Activated T-helper 9 cell treated with anti-CD3 and anti-CD28 coated beads, Interleukin-2, amount 50 U/mL, for 16 hours (primary cell): ENCODE data around the gene STK33.

ENCODE experiments used
- DNase-seq: peaks from one replicate; pipeline ENCODE4 v3.0.0-alpha.2; 2020; ENCODE audit warnings: low read depth

STK33 gene

DNA sequence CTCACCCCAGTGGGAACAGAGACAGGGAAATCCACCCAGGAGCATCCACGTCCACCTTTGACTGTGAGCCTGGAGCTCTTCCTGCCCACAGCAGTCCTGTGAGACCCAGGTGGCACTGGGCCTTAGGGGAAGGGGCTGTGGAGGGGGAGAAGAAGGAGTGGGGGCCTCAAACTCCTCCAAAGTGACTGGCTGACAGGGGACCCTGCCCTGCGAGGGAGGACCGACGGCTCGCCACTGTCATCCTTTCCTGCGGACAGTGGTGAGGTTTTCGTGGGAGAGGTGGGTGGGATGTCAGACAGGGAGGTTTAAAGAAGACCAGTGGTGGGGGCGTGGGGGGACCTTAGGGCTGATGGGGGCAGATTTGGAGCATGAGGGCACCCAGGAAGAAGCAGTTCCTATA is 237.8 kb downstream of the STK33 start:
- no peak for DNase-seq

DNA sequence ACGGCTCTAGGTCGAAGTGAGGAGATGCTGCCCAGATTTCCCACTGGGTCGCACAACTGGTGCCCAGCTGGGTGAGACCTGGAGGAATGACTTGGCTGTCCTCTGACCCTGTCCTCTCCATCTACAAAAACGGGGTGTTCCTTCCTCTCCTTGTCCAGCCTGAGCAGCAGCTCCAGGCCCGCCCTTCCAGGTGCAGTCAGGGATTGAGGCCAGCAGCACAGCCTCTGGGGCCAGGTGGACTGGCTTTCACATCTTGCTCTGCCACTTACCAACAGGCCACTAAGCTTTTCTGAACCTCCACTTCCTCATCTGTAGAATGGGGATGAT is 238.6 kb downstream of the STK33 start:
- no peak for DNase-seq

DNA sequence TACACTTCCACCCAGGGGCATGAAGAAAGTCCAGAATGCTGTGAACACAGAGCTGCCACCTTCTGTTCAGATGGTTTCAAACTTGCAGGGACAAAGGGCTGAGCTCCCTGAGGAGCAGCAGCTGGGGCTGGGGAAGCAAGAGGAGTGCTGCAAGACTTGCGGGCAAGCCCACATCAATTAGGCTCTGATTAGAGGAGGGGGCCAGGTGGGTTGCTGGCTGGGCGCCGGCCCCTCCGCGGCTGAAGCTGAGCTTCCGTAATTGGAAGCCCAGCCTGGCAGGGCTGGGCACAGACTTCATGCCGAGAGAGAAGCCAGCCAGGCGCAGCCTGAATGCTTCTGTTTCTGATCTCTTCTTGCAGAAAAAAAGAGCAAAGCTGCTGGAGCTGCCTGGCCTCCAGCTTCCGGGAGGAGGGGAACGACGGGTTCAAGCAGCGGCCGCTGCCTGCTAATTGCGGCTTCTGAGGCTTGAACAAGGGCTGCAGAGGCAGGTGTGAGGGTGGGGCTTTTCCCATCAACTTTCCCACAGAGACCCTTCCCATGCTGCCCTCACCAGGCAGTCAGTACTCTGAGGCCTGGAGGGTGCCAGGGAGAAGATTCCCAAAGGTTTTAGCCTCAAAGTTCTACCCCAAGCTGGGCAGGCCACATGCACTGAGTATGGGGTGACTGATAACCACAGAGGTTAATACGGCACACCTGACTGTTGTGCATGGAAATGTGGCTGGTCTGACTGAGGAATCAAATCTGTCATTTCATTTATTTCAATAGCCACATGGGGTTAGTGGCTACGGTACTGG is 239.2 kb downstream of the STK33 start:
- DNase-seq, result no peak

DNA sequence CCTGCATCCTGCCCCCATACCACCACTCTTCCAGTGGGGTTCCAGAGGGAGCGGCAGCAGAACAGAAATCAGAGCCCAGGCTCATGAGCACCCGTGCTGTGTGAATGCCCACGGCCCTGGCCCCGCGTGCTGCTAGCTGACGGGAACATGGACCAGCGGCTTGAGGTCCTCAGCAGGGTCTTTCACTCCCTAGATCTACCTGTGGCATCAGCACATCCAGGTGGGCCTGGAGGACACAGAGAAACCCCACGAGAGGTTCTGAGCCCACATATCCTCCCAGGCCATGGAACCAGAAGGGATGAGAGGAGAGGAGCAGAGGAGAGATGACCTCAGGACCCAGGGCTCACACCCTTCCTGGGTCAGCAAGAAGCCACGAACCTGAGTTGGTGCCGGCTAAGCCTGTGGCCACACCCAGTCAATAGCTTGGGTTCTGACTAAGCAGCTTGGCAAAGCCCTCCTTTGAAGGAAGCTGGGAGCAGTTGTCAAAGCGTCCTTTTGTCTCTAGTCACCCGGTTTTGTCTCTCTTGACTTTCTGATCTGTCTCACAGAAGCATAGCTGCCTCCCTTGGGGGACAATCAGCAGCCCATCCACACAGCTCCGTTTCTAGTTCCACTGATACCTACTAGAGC is 241.0 kb downstream of the STK33 start:
- no peak for DNase-seq

DNA sequence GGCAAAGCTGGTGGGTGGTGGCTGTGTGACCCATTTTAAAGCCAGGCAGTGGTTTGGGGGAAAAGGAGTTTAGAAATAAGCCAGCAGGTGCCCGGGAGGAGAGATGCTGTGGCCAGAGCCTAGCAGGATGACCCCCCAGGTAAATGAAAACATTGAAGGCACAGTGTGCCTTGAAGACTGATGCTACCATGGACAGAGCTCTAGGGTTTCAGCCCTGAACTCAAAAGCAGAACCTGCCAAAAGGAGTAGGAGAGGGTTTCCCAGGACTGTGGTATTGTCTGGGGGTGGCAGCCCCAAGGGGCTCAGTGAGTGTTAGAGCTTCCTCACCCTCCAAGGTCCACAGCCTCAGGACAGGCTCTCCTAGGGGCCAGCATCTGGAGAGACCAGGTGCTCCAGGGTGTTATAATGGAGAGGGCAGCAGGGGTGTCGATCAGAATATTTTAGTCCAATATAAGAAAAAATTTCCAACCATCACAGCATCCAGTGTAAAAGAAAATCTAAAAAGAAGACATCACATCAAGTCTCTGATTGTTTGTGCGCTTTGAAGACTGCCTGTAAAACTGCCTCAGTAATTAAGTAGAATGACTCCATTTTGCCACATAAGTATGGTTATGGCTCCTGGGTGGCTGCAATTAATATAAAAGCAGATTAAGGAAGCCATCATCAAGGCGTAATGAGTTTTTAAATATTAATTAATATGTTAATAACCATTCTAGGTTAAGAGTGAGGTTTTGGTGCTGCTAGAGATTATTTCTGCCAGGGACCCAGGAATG is 241.7 kb downstream of the STK33 start:
- DNase-seq, result no peak

DNA sequence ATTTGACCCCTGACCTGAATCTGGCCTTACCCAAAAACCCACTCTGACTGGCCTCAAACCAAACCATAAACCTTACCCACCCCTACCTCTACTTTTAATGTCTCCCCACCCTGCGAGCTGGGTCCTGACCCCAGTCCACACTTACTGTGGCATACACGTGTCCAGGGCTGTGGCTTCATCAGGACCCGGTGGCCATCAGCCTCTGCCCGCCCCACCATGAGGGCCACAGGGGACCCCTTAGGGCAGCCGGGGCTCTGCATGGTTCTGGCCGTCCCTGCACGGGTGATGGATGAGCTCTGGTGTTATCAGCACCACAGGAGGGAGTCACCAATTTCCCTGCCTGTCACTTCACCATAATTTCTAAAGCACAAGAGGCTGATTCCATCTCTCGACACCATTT is 242.8 kb downstream of the STK33 start:
- DNase-seq, result no peak

DNA sequence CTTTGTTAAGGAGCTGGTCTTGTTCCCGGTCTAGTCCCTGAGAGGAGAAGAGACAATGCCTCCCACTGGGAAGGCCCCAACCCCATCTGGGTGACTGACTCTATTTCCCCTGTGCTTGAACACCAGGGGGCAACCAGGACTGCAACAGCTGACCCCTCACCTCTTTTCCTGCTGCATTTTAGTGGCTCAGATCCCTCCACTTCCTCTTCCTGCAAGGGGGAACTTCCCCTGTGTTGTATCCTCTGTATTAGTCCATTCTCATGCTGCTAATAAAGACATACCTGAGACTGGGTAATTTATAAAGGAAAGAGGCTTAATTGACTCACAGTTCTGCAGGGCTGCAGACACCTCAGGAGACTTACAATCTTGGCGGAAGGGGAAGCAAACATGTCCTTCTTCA is 246.1 kb downstream of the STK33 start:
- no peak for DNase-seq

DNA sequence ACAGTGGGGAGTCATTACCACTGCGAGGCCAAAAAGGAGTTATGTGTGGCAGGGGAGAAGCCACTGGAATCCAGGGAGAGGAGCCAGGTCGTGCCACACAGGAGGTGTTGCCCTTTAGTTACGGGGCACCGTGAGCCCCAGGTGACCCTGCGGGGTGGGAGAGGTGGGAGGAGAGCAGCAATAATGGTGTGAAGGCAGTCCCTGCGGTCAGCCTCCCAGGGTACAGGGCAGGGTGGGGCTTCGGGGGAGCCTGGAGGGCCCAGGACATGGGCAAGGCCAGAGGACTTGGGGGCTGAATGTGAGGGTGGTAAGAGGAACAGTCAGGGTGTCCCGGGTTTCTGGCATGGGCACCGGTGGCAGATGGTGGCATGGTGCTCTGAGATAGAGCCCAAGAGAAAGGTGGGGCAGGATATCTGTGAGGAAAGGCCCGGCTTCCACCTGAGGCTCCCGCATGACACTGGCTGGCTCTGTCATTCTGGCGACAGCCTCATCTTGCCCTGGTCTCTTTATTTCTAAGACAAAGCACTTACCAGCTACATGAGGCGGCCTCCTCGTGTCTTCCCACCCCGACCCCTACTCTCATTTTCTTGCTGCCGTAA is 247.8 kb downstream of the STK33 start:
- DNase-seq, result no peak

DNA sequence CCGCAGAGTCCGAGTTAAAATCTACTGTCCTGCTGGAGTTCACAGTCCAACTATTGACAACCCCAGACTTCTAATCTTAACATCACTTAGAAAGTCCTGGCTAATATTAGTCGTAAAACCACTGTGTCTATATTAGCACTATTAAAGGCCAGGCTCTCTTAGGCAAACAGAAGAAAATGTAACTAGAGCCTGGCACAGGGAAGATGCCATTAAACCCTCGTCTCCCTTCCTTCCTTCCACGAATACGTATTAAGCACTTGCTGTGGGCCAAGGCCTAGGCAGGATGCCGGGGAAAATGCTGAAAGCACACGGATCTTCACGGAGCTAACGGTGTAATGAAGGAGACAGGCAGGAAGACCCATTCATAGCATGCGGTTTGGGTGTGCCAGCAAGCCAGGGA is 248.8 kb downstream of the STK33 start:
- no peak for DNase-seq

DNA sequence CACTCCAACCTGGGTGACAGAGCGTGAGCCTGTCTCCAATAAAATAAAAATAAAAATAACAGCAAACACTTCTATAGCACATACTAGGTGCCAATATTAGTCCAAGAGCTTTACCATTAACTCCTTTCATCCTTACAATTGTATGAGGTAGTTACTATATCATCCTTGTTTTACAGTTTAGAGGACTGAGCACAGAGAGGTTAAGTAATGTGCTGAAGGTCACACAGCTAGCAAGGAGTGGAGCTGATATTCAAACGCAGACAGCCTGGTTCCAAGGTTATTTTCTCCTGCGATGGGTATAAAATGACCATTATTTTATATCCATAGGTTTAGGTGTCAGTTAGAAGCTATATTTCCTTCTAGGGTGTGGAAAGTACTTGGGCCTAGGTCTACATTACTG is 249.7 kb downstream of the STK33 start:
- no peak for DNase-seq

DNA sequence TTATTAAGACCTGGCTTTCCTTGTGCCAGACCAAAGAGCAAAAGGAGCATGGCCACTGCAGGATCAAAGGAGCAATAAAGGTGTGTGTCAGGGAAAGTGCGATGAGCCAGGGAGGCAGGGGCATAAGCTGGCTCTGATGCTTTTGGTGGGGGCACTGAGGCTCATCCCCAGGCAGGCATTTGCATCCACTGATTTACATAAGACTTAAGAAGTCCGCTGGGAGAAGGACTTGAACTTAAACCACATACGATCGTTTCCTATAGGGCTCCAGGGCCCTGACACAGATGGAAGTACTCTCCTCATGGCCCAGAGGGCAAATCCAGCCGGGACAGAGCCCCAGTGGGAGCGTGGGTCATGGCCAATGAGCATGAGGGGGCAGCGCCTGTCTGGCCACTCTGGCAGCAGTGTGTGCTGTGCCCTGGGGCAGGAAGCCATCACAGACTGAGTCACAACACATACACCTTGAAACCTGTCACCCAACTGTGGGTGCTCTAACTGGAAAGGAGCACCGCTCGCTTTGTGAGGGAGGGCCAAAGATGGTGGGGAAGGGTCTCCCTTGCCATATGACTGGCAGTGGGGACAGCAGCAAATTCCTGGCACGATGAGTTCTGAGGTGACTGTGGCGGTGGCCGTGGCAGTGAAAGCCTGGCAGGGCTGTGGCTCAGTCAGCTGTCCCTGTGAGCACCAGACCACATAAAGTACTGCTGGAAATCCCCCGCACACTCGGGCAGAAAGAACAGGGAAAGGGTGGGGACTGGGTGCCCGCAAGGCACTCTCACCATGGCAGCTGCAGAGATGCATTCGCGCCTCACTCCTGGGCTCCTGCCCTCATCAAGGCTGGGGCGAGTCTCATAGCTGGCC is 251.0 kb downstream of the STK33 start:
- DNase-seq, result no peak

DNA sequence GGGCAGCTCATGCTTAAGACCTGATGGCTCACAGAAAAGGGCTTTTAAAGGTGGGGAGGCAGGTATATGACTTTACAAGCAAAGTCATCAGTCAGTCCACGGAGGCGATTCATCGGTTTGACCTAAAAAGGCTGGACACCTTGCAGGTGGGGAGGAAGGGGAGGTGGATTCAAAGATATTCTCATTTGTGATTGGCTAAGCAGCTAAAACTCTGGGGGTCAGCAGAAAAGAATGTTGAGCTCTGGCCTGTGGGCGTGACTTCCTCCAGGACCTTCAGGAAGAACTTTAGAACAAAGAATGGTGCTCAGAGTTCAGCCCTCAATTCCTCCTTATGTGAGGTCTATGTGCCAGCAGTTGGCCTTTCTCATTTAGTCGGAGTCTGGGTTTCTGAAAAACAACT is 252.0 kb downstream of the STK33 start:
- DNase-seq, result no peak
